GM19395 (cell line): Measurements from ENCODE around the gene RNASEH2A.
"Not testable (repeated sequence)": the region's sequence is repeated elsewhere in the genome, so short reads cannot be mapped to it uniquely, and the experiment has no call there.

ENCODE experiments used
- ATAC-seq: cut with Tn5 transposase; IDR thresholded peaks from one replicate; pipeline ENCODE4 v1.9.1; 2021; ENCODE audit warnings: mild to moderate bottlenecking, moderate library complexity; ENCODE audit not compliant: unreplicated experiment

The RNASEH2A gene

GRCh38 chr19:12828494-12828893, 22.1 kb downstream of the RNASEH2A start:
- no peak for ATAC-seq

- no peak for ATAC-seq
Measured at GRCh38 chr19:12833418-12833737, 27.0 kb downstream of the RNASEH2A start.

GRCh38 chr19:12833738-12834565, 27.6 kb downstream of the RNASEH2A start:
- no peak for ATAC-seq

GRCh38 chr19:12834566-12834943, 28.2 kb downstream of the RNASEH2A start, which contains the start of gene RTBDN:
TSS of gene RTBDN (minus strand) at chr19:12834579. CDS start at chr19:12829979, 4,600 bp downstream.
- no peak for ATAC-seq

- no peak for ATAC-seq
Measured at GRCh38 chr19:12834976-12835757, 28.8 kb downstream of the RNASEH2A start.

- ATAC-seq = no peak
Measured at GRCh38 chr19:12836529-12836863, 30.1 kb downstream of the RNASEH2A start.

GRCh38 chr19:12837225-12837624, 30.8 kb downstream of the RNASEH2A start:
- ATAC-seq = no peak

- no peak for ATAC-seq
Measured at GRCh38 chr19:12838182-12838885, 31.9 kb downstream of the RNASEH2A start, which contains the start of gene MAST1. TSS of gene MAST1 (plus strand) at chr19:12838515. CDS start at chr19:12838573, 58 bp downstream.

GRCh38 chr19:12838886-12839756, 32.7 kb downstream of the RNASEH2A start:
- ATAC-seq = no peak

GRCh38 chr19:12840091-12841079, 34.0 kb downstream of the RNASEH2A start:
- no peak for ATAC-seq

- ATAC-seq = no peak
Measured at GRCh38 chr19:12841094-12841493, 34.7 kb downstream of the RNASEH2A start.

GRCh38 chr19:12842511-12842910, 36.1 kb downstream of the RNASEH2A start:
- ATAC-seq = no peak

GRCh38 chr19:12843328-12843727, 36.9 kb downstream of the RNASEH2A start:
- no peak for ATAC-seq

- ATAC-seq = no peak
Measured at GRCh38 chr19:12843999-12844732, 37.8 kb downstream of the RNASEH2A start.

- ATAC-seq = not testable (repeated sequence)
Measured at GRCh38 chr19:12846613-12847012, 40.2 kb downstream of the RNASEH2A start.

- ATAC-seq = peak; percentile 47
Measured at GRCh38 chr19:12847159-12848139, 41.1 kb downstream of the RNASEH2A start.

GRCh38 chr19:12856653-12857052, 50.3 kb downstream of the RNASEH2A start:
- ATAC-seq = no peak
